HG03575 (cell line): Measurements from ENCODE around the gene TAS2R1.
"Not testable (repeated sequence)": the region's sequence is repeated elsewhere in the genome, so short reads cannot be mapped to it uniquely, and the experiment has no call there.

ENCODE experiments used
- ATAC-seq: cut with Tn5 transposase; IDR thresholded peaks from one replicate; pipeline ENCODE4 v1.9.1; 2021; ENCODE audit not compliant: unreplicated experiment, insufficient number of reproducible peaks, low FRiP score; ENCODE audit errors: extremely low read depth

Gene TAS2R1

GRCh38 chr5:9624196-9624947 lies 5.8 kb downstream of the TAS2R1 start:
- ATAC-seq: no peak

DNA sequence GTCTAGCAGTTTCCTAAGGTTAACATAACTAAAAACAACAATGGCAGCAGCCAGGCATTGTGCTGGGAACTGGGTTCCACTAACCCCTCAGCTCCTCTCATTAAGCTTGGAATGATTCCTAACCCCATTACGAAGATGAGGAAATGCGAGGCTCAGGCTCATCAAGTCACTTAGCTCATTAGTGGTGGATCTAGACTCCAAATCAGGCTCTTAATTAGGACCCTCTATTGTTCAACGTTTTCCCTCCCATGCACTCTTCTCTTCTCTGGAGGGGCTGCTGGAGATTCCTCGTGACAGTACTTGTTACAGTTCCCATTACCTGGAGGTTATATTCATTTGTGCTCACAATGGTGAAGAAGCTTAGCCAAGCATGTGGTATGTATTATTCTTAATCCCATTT lies 6.5 kb downstream of the TAS2R1 start:
- ATAC-seq: no peak

DNA sequence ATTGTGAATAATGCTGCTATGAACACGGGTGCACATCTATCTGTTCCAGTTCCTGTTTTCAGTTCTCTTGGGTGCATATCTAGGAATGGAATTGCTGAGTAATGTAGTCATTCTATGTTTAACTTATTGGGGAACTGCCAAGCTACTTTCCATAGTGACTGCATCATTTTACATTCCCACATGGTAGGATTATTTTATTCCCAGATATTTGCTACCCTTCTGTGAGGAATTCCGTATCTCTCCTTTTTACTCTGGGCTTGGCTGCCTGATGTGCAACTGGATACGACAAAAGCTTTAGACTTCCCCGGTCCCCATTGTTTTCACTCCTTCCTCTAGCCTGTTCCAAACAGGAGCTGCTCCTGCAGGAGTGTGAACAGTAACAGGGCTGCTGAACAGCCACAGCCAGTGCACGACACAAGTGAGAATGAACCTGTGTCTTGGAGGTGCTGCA lies 7.2 kb downstream of the TAS2R1 start:
- no peak for ATAC-seq

GRCh38 chr5:9621379-9621903 lies 8.7 kb downstream of the TAS2R1 start:
- ATAC-seq: no peak

DNA sequence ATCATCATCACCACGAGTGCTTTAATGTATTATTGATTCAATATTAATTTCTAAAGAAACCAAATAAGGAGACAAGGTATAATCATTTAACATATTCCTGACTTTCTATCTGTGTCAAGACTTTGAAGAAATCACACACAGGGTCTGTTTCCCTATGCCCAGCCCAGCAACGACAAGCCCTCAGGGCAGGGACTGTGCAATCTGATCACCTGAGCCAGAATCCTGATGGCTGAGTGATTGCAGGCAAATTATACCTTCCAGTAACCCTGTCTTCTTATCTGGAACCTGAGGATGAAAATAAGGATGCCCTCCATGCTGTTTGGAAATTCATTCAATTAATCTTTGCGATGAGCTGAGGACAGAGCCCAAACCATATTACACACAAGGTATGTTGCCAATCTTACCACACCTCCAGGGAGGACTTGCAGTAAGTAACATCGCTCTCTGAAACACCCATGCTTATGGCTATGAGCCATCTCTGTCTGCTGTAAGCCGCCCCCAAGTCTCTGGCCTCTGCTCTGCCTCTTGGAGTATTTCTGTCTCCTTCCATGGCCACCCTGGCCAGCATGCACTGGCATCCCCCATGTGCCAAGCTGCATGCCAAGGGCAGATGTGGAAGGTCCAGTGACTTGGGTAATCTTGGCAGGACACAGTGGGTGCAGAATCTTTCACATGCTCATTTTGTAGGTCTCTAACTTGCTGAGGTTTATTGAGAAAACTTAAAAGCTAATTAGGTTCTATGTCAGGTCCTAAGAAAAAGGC lies 10.6 kb downstream of the TAS2R1 start:
- ATAC-seq: no peak

DNA sequence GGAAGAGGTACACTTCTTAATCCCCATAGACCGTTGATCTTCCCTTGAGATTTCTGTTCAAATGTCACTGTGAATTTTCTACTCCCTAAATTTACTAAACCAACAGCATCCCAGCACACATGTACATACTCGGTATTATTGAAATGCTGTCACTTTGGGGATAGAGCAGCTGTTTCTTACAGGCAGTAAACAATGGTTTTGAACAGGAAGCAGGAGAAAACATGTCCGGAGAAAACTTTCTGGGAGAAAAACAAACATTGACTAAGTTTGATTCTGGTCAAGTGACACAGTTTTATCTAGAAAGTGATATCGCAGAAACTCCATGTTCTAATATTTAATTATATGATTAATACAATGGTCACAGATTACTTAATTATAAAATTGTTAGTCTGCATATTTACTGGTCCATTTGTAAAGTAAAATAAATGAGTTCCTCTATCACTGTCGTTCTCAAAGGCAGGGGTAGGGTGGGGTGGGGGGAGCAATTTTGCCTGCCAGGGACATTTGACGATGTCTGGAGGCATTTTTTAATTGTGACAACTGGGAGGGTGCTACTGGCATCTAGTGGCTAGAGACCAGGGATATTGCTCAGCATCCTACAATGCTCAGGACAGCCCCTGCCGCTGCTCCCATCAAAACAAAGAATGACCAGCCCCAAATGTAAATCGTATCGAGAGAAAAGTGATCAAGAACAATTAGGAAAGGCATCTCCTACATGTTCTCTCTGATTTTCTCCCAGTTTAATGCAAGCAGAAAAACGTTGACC lies 12.2 kb downstream of the TAS2R1 start:
- ATAC-seq: no peak

- ATAC-seq: no peak
These were observed 12.9 kb downstream of the TAS2R1 start for GRCh38 chr5:9617221-9617620.

GRCh38 chr5:9615331-9615730 lies 14.8 kb downstream of the TAS2R1 start:
- no peak for ATAC-seq

- ATAC-seq: no peak
These were observed 16.8 kb downstream of the TAS2R1 start for GRCh38 chr5:9613360-9613759.

GRCh38 chr5:9610969-9611368 lies 19.2 kb downstream of the TAS2R1 start:
- ATAC-seq: no peak

GRCh38 chr5:9610364-9610763 lies 19.8 kb downstream of the TAS2R1 start:
- ATAC-seq: no peak

DNA sequence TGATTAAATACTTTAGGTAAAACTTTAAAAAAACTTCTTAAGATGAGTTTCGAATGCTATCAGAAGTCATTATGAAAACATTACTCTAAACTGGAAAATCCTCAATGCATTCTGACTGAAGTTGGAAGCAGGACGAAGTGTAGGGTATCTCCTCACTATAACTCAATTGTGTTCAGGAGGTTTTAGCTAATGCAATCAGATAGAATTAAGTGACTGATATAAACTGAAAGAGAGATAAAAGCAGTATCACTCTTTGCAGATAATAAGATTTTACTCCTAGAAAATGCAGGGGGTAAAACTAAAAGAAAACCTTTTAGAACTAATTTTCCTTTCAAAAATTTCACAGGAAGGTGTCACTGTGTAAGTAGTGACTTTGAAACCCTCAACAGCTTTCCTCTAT lies 22.1 kb downstream of the TAS2R1 start:
- ATAC-seq: no peak

GRCh38 chr5:9605041-9605838 lies 24.9 kb downstream of the TAS2R1 start:
- ATAC-seq: no peak

DNA sequence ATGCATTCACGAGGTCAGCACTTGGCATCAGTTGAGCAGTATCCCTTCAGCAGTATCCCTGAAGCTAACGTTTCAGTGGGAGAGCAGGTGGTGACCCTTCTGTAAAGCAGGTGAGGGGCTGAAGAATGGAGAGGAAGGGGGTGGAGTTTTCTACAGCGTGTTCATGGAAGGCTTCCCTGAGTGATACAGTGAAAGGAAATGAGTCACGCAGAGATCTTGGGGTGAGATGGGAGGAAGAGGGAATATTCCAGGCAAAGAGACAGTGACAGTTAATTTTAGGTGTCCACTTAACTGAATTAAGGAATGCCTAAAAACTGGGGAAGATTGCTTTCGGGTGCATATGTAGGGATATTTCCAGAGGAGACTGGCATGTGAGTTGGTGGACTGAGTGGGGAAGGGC lies 25.7 kb downstream of the TAS2R1 start:
- ATAC-seq: no peak

DNA sequence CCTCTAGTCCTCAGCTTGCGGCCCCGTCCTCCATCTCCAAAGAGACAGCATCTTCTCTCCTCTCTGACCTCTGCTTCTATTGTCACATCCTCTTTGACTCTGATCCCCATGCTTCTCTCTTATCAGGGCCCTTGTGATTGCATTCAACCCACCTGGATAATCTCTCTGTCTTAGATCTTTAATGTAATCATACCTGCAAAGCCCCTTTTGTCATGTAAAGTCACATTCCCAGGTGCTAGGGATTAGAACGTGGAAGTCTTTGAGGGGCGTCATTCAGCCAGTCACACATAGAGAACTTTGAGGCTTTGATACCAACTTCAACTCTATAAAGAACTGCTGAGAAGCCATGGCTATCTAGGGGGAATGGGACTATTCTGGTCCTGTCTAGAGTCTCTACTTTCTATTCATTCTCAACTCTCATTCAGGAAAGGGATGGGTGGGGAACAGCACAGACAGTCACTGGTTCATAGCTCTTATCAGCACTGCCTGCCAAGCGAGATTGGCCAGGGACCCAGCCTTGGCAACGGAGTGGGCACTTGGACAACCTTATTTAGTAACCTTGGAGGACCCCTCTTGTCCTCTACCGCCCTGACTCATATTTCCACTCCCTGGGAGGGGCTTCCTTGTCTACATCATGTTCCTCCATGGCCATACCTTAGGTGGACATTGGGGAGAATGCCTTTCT lies 29.0 kb downstream of the TAS2R1 start:
- ATAC-seq: no peak

- ATAC-seq: no peak
These were observed 30.8 kb downstream of the TAS2R1 start for GRCh38 chr5:9599391-9599790.

DNA sequence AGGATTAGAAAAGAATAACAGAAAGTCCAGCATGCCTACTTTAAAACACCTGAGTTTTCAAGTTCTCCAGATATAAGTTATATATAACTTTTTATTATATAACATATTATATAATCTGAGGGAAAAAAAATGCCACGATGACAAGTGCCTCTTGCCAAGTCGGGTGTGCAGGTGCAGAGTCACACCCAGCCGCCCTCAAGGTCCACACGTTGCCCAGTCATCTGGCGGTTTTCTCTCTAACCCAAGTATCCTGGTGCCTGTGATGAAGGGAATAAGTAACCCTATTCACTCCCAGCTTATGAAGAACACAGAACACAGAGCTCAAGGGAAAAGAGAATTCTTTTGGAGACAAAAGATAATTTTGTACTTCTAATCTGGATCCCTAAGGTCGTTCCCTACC lies 31.8 kb downstream of the TAS2R1 start:
- not testable (repeated sequence) for ATAC-seq

GRCh38 chr5:9597322-9597721 lies 32.8 kb downstream of the TAS2R1 start:
- not testable (repeated sequence) for ATAC-seq
